Panc1 (cell line): ENCODE measurements around the gene KBTBD2. TPM values are rescaled to one million over a fixed set of nuclear protein-coding genes. Genes with fewer than 3 reads are reported as not detected.

ENCODE experiments used
- ATAC-seq: fragments of 200-7000 bp; cut with Tn5 transposase; 2 replicates; pipeline ENCODE4 v1.9.1; 2020; ENCODE audit warnings: mild to moderate bottlenecking, moderate library complexity
- BruUV-seq: library from RNA; stranded (reverse); fragments of 400-500 nt; replicated peaks from 2 replicates; lab custom pipeline; 2021; lab: Mats Ljungman, UMichigan
- CTCF ChIA-PET: fragments of 300-600 bp; sonication (Branson Sonifier 250); formaldehyde crosslinking; loops from one replicate; lab custom pipeline; 2022; ENCODE audit warnings: antibody characterized with exemption; lab: Charles Lee
- POLR2A ChIA-PET: fragments of 300-600 bp; sonication (Branson Sonifier 250); formaldehyde crosslinking; loops from one replicate; lab custom pipeline; 2022; ENCODE audit warnings: antibody characterized with exemption; lab: Charles Lee
- DNase-seq: peaks from one replicate; pipeline ENCODE4 v3.0.0-alpha.2; 2010; ENCODE audit warnings: low read depth, low spot score
- H3K27ac ChIP-seq: 2 replicates; pipeline ENCODE4 v1.5.1; 2011; ENCODE audit warnings: mild to moderate bottlenecking, low read length, inconsistent platforms
- H3K27me3 ChIP-seq: fragments of 200-500 bp; sonication (Bioruptor generic); 2 replicates; pipeline ENCODE4 v1.6.0; 2014; ENCODE audit warnings: low read length, inconsistent platforms; ENCODE audit not compliant: control insufficient read depth, insufficient read depth
- H3K36me3 ChIP-seq: fragments of 200-500 bp; sonication (Bioruptor generic); 2 replicates; pipeline ENCODE4 v1.5.1; 2014; ENCODE audit warnings: inconsistent platforms, mild to moderate bottlenecking, low read length, moderate library complexity; ENCODE audit not compliant: control insufficient read depth, insufficient read depth
- H3K4me1 ChIP-seq: 2 replicates; pipeline ENCODE4 v1.5.1; 2011; ENCODE audit warnings: inconsistent platforms, mild to moderate bottlenecking, low read length, moderate library complexity; ENCODE audit not compliant: control insufficient read depth, insufficient read depth
- H3K4me3 ChIP-seq, 2 experiments: 2 replicates each; pipeline ENCODE4 v1.5.1; 2011 to 2012; ENCODE audit warnings: low read depth in 2 of 2, low read length in 2 of 2, mild to moderate bottlenecking in 2 of 2, inconsistent platforms in 1 of 2, moderate library complexity in 1 of 2
- H3K9me3 ChIP-seq: fragments of 200-500 bp; sonication (Bioruptor generic); 2 replicates; pipeline ENCODE4 v1.5.1; 2014; ENCODE audit warnings: low read depth, mild to moderate bottlenecking, inconsistent platforms, low read length, moderate library complexity; ENCODE audit not compliant: control insufficient read depth, insufficient read depth
- CTCF ChIP-seq: fragments of 450-650 bp; IDR thresholded peaks from 2 replicates; pipeline ENCODE4 v1.5.1; 2017; ENCODE audit warnings: mild to moderate bottlenecking
- POLR2AphosphoS5 ChIP-seq: IDR thresholded peaks from 2 replicates; pipeline ENCODE4 v1.6.1; 2012; ENCODE audit warnings: mild to moderate bottlenecking, low read depth, low read length, moderate library complexity
- SIN3A ChIP-seq: IDR thresholded peaks from 2 replicates; pipeline ENCODE4 v1.6.1; 2012; ENCODE audit warnings: low read depth, mild to moderate bottlenecking, low read length, moderate library complexity, borderline replicate concordance; ENCODE audit not compliant: insufficient read depth
- TCF7L2 ChIP-seq: IDR thresholded peaks from 2 replicates; pipeline ENCODE4 v1.6.1; 2011; ENCODE audit warnings: mild to moderate bottlenecking, low read depth, low read length, inconsistent platforms
- in situ Hi-C: cut with HindIII; loops from 2 replicates; pipeline ENCODE4 v1.10.0; 2016; ENCODE audit warnings: low sequenced_read_pairs, low pct_unique_long_range_greater_than_20kb
- intact Hi-C: fragments of 100-400 bp; cut with micrococcal nuclease; formaldehyde crosslinking; loops from one replicate; pipeline ENCODE4 v1.10.0; 2022; ENCODE audit not compliant: unreplicated experiment
- total RNA-seq: library from RNA; stranded (reverse); gene quantifications from one replicate; pipeline ENCODE4 v1.2.1, GENCODE V29; 2021; ENCODE audit not compliant: unreplicated experiment
- TF ChIP-seq, protein P1 (sequence below), 2 experiments: IDR thresholded peaks; 2 replicates each; pipeline ENCODE4 v1.6.1; 2011 to 2012; ENCODE audit warnings: low read depth in 2 of 2, control low read depth in 1 of 2, low read length in 1 of 2, mild to moderate bottlenecking in 1 of 2, moderate library complexity in 1 of 2; ENCODE audit not compliant: insufficient read depth in 1 of 2

The KBTBD2 gene
- total RNA-seq, 1 experiment from 2014 or later: 36.8 TPM

- TF ChIP-seq SIN3A: no peak
These were observed 1.4 kb downstream of the KBTBD2 start (continued) for GRCh38 chr7:32890010-32890792.

GRCh38 chr7:32888505-32888904, 3.1 kb downstream of the KBTBD2 start:
- no TSS peak for BruUV-seq
- intact Hi-C loops: no loop called here
- CTCF ChIA-PET: no interaction called here

GRCh38 chr7:32887395-32887794, 4.2 kb downstream of the KBTBD2 start:
- intact Hi-C loops: no loop called here
- Histone ChIP-seq H3K36me3 (peaks cover 3% of the 10 kb centered on the region; the same call in 1 of the 2 replicates), H3K27ac (peak overlapping the region; percentile 32; the same call in 1 of the 2 replicates), H3K9me3 (no peaks in the 10 kb centered on the region), H3K4me3 (no peak overlapping the region), H3K27me3 (no peaks in the 10 kb centered on the region), H3K4me1 (peaks cover 47% of the 10 kb centered on the region)
- ChIA-PET POLR2A (no interaction called here), CTCF (no interaction called here)
- ATAC-seq (no peak), DNase-seq (no peak)
- in situ Hi-C loops: no loop called here
- no peak; the same call in 1 of the 2 replicates for TF ChIP-seq POLR2AphosphoS5
- TF ChIP-seq TCF7L2: no peak
- TF ChIP-seq, protein P1, sequence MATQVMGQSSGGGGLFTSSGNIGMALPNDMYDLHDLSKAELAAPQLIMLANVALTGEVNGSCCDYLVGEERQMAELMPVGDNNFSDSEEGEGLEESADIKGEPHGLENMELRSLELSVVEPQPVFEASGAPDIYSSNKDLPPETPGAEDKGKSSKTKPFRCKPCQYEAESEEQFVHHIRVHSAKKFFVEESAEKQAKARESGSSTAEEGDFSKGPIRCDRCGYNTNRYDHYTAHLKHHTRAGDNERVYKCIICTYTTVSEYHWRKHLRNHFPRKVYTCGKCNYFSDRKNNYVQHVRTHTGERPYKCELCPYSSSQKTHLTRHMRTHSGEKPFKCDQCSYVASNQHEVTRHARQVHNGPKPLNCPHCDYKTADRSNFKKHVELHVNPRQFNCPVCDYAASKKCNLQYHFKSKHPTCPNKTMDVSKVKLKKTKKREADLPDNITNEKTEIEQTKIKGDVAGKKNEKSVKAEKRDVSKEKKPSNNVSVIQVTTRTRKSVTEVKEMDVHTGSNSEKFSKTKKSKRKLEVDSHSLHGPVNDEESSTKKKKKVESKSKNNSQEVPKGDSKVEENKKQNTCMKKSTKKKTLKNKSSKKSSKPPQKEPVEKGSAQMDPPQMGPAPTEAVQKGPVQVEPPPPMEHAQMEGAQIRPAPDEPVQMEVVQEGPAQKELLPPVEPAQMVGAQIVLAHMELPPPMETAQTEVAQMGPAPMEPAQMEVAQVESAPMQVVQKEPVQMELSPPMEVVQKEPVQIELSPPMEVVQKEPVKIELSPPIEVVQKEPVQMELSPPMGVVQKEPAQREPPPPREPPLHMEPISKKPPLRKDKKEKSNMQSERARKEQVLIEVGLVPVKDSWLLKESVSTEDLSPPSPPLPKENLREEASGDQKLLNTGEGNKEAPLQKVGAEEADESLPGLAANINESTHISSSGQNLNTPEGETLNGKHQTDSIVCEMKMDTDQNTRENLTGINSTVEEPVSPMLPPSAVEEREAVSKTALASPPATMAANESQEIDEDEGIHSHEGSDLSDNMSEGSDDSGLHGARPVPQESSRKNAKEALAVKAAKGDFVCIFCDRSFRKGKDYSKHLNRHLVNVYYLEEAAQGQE (IDR thresholded peaks at IDR 0.05; ENCODE audit: insufficient read depth in 1 of 2, low read depth in 2 of 2, low read length in 1 of 2): no peak
- TF ChIP-seq CTCF: no peak
- no peak for TF ChIP-seq SIN3A
- BruUV-seq: no TSS peak

More at GRCh38 chr7:32888505-32888904, 3.1 kb downstream of the KBTBD2 start:
- TF ChIP-seq POLR2AphosphoS5: no peak
- no peak for TF ChIP-seq TCF7L2
- no peak for TF ChIP-seq CTCF
- TF ChIP-seq, protein P1 (IDR thresholded peaks at IDR 0.05; ENCODE audit: insufficient read depth in 1 of 2, low read depth in 2 of 2, low read length in 1 of 2): no peak
- TF ChIP-seq SIN3A: no peak
- H3K36me3 ChIP-seq: peaks cover 3% of the 10 kb centered on the region; the same call in 1 of the 2 replicates
- no peak for ATAC-seq
- POLR2A ChIA-PET: no interaction called here
- H3K27ac ChIP-seq: peak overlapping the region; percentile 32; the same call in 1 of the 2 replicates
- H3K27me3 ChIP-seq: no peaks in the 10 kb centered on the region
- H3K4me1 ChIP-seq: peaks cover 46% of the 10 kb centered on the region
- DNase-seq: no peak
- H3K4me3 ChIP-seq: no peak overlapping the region
- in situ Hi-C loops: no loop called here
- no peaks in the 10 kb centered on the region for H3K9me3 ChIP-seq
